Measurements from ENCODE around the gene LHFPL2.

The LHFPL2 gene

DNA sequence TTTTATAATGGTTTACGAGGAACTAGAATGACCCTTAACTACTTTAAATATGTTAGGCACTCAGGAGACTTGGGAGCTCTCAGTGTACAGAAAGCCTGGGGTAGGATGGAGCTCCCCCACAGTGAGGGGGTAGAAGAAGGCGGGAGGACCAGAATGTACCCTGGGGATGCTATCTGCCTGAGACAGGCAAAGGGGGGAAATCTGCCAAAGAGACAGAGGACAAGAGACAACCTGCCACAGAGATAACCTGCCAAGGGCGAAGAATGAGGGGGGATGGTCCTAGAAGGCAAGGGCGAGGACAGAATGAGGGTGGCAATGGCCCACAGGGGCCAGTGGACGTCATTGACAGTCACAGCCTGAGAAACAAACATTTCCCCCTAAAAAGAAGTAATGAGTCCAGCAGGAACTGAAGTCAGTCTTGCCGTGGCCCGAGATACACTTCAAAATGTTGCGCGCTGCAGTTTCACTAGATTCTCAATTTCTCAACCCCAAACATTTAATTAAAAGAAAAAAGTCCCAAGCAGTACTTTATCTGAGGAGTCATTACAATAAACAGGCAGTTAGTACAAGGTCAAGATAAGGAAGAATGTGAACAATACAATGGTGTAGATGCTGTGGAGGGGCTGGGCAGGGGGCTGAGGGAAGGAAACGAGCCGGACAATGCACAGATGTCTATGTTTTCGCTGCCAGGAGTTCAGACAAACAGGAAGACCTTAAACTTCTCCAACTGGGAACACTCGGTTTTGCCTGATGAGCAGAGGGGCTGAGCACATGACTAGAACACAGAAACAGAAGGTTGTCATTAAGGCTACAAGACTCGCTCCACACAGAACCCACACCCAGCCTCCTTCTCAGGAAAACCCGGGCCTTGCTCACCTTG is 125.0 kb downstream of the LHFPL2 start:
- no peak for DNase-seq (ENCODE audit: low read depth in 3 of 3)

DNA sequence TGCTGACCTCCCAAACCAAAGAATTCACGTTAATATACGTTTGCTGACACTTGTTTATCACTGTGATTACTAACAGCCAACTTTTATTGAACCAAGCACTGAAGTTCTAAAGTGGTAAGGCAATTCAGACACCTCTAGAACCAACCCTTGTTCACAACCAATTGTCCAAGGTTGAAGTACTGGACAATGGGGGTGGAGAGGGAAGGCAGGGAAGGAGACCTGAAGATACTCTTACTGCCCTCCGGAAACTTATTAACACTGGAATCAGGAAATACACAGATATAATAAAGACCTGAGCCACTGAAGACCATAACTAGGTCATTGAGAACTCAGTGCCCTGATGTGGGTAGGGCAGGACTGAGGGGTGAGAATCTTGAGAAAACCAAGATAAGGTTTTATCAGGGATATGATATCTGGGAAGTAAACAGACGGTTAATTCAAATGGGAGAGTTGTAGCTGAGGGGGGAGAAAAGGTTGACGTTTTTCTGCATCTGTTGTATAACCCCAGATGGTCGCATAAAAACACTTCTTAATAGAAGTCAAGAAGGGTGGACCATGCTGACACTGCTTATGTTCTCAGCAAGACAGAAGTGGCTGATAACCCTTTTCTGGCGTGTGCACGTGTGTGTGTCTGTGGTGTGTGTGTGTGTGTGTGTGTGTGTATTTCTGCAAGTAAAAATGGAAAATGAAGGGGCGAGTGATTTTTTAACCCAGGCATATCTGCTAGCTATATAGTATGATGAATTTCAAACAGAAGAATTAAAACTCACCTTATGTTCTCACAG is 125.9 kb downstream of the LHFPL2 start:
- no peak for DNase-seq (ENCODE audit: low read depth in 3 of 3)

DNA sequence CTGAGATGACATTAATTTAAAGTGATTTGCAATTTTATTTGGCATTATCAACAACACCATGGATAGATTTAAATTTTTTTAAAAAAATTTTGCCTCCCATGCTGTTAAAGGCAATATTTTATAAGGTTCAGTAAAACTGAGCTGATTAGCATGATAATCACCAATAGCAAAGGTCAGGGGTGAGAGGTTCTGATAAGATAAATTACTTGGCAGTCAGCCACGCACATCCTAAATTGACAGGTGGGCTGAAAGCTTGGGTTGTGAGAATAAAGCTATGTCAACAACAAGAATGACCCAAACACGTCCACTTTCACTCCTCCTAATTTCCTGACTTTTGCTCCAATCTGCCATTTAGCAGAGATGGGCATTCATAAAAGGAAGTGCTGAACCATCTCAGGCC is 127.1 kb downstream of the LHFPL2 start:
- DNase-seq (ENCODE audit: low read depth in 3 of 3) = no peak

DNA sequence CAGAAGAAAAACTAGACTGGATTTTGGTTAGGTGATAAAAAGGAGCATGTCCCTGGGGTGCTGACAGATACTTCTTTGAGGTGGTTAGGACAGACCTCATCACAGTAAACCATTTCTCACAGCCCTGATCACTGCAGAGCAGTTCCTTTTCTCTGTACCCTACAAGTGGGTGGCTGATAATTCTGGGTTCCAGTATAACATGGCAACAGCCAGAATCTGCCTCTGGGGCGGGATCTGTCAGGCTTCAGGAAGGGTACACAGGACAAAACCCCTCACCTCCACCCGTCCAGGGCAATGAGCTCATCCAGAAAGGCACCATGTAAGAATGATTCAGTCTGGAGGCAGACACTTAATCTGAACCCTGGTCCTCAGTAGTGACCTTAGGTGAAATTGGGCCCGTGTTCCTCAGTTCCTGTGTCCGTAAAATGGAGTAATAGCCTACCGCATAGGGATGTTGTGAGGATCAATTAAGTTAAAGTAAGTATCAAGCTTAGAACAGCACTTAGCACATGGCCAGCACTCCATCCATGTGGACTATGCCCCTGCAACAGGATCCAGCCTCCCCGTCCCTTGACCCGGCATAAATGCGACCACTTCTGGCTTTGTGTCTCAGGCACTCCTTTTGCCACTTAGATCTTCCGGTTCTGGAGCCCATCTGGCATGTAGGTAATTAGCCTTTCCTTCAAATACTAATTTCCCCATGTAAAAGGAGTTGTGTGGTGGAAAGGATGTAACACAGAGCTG is 129.2 kb downstream of the LHFPL2 start:
- no peak for DNase-seq (ENCODE audit: low read depth in 3 of 3)

DNA sequence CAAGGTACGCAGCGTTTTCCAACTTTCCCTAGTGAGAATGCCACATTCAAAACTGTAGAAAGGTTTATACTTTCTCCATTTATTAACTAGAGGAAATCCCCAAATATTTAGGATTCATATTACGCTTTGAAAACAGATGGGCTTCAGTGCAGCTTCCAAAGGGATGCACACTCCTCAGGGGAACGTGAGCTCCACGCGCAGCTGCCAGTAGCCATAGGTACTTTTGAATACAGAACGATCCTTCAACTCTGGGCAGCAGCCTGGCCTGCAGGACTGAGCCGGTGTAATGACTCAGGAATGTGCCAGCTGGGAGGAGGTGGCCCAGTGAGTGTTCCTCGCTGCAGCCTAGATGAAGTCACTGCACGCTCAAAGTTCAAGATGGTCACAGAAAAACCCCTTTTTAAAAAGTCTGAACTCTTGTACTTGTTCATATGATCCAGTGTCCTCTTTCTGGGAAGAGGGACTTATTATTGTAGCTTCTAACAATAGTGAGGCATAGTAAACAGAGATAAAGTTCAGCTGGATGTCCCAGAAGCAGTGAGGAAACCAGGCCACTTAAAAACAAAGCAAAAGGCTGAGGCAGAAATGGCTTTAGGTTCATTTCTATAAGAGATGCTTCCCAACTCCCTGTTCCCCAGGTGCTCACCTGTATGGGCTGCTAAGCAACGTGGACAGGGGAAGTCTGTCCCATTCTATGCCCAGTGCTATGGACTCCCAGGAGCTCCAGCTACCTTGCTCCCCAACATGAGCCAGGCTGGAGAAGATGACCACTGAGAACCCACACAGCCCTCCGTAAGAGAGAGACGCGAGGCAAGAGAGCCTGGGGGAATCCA is 130.0 kb downstream of the LHFPL2 start:
- DNase-seq (ENCODE audit: low read depth in 3 of 3) = no peak

DNA sequence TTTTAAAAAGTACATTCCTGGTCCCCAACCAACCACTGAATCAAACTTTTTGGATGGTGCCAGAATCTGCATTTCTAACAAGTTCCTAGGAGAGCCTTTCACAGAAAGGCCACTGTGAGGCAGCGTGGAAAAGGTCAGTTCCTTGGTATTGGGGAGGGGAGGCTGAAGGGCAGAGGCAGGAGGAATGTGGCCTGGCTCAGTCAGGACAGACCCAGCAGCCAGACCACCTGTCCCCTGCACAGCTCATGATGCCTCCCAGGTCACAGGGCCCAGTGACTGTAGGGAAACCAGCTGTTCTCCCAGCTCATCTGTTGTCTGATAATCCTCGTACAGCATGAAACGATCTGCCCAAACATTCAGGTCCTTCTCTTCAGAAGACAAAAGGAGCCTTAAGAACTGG is 132.9 kb downstream of the LHFPL2 start:
- DNase-seq (ENCODE audit: low read depth in 3 of 3) = no peak

DNA sequence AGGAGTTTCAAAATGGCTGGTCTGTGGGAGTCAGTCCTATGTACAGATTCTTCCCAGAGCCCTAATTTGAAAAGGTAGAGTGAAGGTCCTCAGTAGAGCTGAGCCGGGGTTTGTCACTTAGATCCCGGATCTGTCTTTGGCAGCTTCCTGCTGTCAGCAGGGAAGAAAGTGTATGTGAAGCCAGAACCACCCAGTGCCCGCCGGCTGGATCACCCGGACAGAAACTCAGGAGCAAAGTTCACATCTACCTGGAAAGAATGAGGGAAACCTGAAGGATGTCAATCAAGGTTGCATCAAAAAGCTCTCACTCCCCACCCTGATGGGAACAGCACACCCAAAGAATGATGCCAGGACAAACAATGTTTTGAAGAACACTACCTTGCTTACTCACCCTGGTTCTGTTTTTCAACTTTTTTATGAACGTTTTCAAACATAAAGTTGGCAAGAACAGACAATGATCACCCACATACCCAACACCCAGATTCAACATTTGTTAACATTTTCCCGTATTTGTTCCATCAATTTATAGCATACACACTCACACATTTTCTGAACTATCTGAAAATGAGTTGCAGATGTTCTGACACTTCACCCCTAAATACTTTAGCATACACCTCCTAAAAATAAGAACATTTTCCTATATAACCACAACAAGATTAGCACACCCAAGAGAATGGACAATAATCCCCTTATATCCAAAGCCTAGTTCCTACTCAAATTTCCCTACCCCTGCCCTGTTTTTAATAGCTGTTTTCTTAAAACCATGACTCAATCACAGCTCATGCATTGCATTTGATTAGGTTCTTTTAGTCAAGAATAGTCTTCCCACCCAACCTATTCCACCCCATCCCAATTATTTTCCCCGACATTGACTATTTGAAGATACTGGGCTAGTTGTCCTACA is 133.9 kb downstream of the LHFPL2 start:
- no peak for DNase-seq (ENCODE audit: low read depth in 3 of 3)

DNA sequence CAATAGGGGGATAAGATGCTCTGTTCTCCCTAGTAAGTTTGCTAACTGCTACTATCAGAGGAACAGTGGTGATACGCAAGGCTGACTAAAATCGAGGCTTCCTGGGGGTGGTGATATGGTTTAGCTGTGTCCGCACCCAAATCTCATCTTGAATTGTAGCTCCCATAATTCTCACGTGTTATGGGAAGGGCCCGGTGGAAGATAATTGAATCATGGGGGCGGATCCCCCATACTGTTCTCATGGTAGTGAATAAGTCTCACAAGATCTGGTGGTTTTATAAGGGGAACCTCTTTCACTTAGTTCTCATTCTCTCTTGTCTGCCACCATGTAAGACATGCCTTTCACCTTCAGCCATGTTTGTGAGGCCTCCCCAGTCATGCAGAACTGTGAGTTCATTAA is 135.1 kb downstream of the LHFPL2 start:
- DNase-seq (ENCODE audit: low read depth in 3 of 3) = no peak

DNA sequence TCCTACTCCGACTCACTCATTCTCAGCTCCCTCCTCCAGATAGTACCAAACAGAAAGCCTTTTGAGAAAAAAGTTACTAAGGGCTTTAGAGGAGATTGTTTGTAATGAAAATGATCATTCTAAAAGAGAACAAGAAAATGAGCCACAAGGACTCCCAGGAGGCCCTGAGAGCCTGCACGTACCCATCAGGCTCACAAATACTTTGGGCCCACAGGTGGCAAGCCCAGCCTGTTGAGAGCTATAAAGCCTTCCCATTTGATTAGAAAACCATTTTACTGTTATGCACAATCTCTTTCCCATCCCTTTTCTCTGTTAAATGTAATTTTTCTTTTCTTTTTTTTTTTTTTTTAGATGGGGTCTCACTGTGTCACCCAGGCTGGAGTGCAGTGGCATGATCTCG is 136.1 kb downstream of the LHFPL2 start:
- no peak for DNase-seq (ENCODE audit: low read depth in 3 of 3)

DNA sequence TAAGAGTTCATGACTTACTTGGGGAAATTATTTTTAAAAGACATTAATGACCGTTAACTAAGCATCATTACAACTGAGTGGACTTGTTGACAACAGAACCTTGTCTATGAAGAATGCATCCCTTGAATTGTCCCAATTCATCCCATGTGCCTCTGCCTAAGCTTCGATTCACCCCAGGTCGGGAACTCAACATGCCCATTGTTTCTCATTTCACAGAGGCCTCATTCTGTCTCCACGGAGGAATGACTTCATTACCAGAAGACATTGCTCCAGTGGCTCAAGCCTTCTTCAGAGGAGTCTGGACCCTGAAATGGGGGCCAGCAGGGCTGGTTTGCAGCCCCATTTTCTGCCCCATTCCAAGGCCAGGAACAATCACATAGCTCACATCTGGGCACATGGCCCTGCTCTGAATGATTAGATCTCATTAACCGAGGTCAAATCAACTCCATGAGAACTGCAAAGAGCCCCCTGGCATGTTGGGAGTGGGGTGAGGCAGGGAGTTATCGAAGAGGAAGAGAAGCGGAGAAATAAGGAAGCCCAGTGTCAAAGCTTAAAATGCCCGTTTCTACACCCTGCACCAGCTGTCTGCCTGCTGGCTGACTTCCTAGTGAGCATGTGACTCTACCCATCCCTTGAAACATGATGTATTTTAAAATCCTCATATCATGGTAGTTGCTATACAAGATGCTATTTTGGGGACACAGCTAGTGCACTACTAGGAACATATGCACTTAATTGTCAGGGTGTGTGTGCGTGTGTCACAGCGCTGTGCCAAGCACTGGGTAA is 137.3 kb downstream of the LHFPL2 start:
- DNase-seq (ENCODE audit: low read depth in 3 of 3) = no peak

DNA sequence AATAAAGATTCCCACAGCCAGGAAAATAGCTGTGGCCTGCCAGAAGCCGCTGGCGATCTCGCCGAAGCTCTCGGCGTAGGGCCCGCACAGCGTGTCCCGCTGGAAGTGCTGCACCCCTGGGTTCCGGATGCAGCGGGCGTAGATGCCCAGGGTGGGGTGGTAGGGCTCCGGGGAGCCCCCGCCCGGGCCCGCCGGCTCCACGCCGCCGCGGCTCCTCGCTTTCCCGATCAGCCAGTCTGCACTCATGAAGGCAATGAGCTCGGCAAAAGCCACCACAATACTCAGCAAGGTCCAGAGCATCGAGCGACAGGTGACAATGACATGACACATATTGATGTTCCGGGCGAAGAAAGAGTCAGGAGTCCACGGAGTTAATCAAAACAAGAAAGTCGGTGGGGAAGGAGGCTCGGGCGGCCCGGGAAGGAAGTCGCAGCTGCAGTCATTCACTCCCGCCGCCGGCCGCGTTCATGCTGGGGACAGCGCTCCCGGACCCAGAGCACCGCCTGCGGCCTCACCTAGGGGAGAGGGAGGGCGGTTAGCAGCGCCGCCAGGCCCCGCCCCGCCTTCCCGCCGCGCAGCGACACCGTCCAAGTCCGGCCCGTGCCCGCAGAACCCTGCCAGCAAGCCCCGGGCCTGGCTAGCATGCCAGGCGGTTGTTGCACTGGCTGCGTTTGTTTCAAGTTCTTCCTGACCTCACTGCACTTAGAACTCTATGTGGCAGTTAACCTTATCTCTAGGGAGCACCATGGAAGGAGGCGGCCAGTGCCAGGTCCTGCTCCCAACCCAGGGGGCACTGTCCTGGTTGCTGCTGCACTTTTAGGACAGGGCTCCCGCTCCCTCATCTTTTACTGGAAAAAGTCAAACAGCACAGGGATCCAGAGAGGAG is 138.4 kb downstream of the LHFPL2 start:
- DNase-seq (ENCODE audit: low read depth in 3 of 3) = peak in 1 of 3 experiments; percentile 3

DNA sequence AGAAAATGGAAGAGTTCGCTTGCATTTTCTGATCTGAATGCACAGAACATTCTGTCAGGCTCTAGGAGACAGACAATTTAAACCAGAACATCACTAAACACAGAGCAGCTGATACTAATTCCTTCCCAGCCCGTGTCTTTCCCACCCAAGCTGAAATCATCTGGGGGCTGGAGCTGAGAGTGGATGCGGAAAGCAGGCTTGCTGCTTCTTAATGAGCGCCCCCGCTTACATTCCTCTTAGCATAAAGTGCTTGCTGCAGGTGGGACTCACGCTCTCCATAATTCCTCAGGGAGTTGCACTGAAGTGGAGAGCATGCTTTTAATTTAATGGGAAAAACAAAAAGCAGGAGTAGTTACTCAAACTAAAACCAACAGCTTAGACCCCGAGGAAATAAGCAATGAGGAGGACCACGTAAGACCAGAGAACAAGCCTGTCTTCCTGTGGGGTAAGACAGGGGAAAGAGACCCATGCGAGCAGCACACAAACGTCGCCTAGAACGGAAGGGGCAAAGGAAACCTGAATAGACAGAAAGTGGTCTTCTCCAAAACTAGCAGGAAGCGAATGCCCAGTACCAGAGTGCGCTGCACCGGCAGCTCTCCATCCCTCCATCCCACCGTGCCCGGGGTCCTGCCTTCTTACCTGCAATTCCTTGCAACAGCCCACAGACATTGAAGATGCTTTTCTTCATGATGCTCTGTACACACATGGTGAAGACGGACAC is 139.3 kb downstream of the LHFPL2 start:
- DNase-seq (ENCODE audit: low read depth in 3 of 3) = no peak

DNA sequence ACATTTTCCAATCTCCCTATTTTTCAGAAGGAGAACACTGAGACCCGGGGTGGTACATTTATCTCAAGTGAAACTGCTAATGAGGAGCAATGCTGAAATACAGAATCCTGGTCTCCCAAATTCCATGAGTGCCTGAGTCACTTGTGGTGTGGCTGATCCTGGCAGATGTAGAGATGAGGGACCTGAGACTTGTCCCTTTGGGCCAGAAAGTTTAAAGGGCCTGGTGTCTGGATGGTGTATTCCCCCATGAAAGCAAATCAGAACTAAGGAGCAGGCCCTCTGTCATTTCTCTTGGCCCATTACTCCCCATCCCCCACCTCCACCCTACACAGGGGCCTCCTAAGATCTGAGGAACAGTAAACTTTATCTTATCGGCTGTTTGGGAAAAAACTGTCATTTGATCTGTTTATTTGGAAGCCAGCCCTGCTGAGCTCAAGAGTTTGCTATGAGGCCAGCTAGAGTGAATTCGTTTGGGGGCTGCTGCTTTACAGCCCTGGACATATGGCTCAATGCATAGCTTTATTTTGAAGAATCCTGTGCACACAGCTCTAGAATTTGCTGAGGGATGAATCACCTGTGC is 140.3 kb downstream of the LHFPL2 start:
- DNase-seq (ENCODE audit: low read depth in 3 of 3) = no peak

DNA sequence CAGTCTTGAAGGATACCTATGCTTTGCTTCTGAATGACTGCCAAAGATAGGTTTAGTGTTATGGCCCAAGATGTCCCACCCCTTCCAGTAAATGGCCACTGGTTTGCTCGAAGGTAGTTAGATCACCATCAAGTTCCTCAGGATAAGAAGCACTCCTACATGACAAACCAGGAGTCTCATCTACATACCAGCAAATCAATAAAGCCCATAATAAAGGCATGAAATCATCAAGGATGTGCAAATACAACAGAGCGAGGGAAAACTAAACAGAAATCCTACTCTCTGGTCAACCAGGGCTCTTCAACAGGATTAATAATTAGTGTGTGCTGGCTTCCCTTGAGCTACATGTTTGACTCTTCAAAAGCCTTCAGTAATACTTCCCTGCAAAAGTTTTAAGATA is 141.0 kb downstream of the LHFPL2 start:
- DNase-seq (ENCODE audit: low read depth in 3 of 3) = no peak

DNA sequence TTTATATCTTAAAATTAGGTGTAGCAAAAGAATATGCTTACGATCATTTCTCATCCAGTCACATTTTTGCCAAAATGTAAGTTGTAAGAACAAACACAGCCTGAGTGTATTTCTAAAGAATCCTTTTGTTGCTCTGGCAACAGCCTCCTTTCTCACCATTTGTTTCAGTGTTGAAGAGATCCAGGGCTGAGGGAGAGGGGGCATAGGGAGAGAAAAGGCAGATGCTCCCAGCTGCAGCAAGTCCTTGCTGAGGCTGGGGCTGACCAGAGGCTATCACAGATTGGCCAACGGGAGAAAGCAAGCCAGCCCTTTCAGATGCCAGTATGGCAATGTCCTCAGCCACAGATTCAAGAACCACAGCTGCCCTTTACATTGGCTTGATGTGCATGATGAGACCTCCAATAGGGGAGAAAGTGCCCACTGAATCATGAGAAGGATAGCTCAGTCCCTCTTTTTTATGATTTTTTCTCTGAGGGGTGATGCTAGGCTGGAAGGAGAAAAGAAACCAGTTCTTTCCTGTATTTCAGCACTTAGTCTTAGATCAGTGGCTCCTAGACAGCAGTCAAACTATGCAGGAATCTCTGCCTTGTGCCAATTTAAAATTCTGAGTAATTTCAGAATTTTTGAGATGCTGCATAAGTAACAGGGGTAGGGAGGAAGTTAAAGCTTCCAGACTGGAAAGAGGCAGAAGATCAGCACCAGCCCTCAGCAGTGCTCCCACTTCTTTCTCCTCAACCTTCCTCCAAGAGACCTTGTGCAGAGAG is 142.1 kb downstream of the LHFPL2 start:
- no peak for DNase-seq (ENCODE audit: low read depth in 3 of 3)

DNA sequence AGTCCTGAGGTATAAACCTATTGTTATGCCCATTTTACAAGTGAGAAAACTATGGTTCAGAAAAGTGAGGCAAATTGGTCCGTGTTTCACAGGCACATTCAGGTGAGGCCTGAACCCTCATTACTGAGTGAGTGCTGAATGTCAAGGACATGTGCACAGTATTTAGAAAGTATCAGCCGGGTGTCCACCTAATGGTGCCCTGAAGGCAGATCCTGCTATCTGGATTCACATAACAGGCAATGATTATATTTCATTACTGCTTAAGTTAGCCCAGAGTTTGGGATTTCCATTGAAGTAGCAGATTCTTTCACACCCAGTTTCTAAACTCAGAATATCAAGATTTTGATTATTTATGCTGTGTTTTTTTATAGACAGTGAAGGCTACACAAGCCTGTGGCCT is 142.7 kb downstream of the LHFPL2 start:
- no peak for DNase-seq (ENCODE audit: low read depth in 3 of 3)
